GM12891 (cell line): ENCODE measurements around the gene TP53TG3E.
"Not testable (repeated sequence)": the region's sequence is repeated elsewhere in the genome, so short reads cannot be mapped to it uniquely, and the experiment has no call there.

Experiments
- PAX5 ChIP-seq: IDR thresholded peaks from 2 replicates; pipeline ENCODE4 v1.6.1; 2011; ENCODE audit warnings: low read length, moderate library complexity, mild to moderate bottlenecking; ENCODE audit not compliant: insufficient read depth, severe bottlenecking
- POLR2A ChIP-seq: IDR thresholded peaks from 2 replicates; pipeline ENCODE4 v1.6.1; 2011; ENCODE audit warnings: low read depth, low read length, control low read depth
- POLR2AphosphoS5 ChIP-seq: IDR thresholded peaks from 2 replicates; pipeline ENCODE4 v1.6.1; 2011; ENCODE audit warnings: low read depth, low read length, control low read depth

- TF ChIP-seq PAX5, POLR2AphosphoS5, POLR2A: not testable (repeated sequence)
These were observed 35.3 kb downstream of the TP53TG3E start for GRCh38 chr16:33339093-33340061.
